PC-9 (cell line): ENCODE measurements around the gene ADAMTSL4. TPM values are rescaled to one million over a fixed set of nuclear protein-coding genes. Genes with fewer than 3 reads are reported as not detected.
"Not testable (repeated sequence)": the region's sequence is repeated elsewhere in the genome, so short reads cannot be mapped to it uniquely, and the experiment has no call there.

Source experiments
- BruUV-seq: library from RNA; stranded (reverse); fragments of 400-500 nt; replicated peaks from 2 replicates; lab custom pipeline; 2021; lab: Mats Ljungman, UMichigan
- CTCF ChIA-PET: fragments of 300-600 bp; sonication (Branson Sonifier 250); formaldehyde crosslinking; loops from one replicate; lab custom pipeline; 2022; ENCODE audit warnings: antibody characterized with exemption; lab: Charles Lee
- POLR2A ChIA-PET: fragments of 300-600 bp; sonication (Branson Sonifier 250); formaldehyde crosslinking; loops from one replicate; lab custom pipeline; 2022; ENCODE audit warnings: antibody characterized with exemption; ENCODE audit not compliant: unreplicated experiment; lab: Charles Lee
- DNase-seq, 2 experiments: peaks; one replicate each; pipeline versions ENCODE4 v3.0.0 to v3.0.0-alpha.2; 2015 to 2022; ENCODE audit warnings: mixed read lengths in 1 of 2
- H2AFZ ChIP-seq: fragments of 200-600 bp; sonication (generic); 2 replicates; pipeline ENCODE4 v1.8.1; 2017; ENCODE audit warnings: antibody characterized with exemption
- H3F3A ChIP-seq: fragments of 200-600 bp; sonication (generic); 2 replicates; pipeline ENCODE4 v1.8.1; 2017; ENCODE audit warnings: antibody characterized with exemption, mild to moderate bottlenecking, low read depth; ENCODE audit not compliant: insufficient read depth
- H3K27ac ChIP-seq: fragments of 200-600 bp; sonication (generic); 2 replicates; pipeline ENCODE4 v1.6.1; 2016; ENCODE audit warnings: mixed run types
- H3K27me3 ChIP-seq: fragments of 200-600 bp; sonication (generic); 2 replicates; pipeline ENCODE4 v1.6.1; 2016; ENCODE audit warnings: low read depth, mixed run types; ENCODE audit not compliant: insufficient read depth
- H3K36me3 ChIP-seq: fragments of 200-600 bp; sonication (generic); 2 replicates; pipeline ENCODE4 v1.6.1; 2016; ENCODE audit warnings: low read depth, mixed run types
- H3K4me1 ChIP-seq: fragments of 200-600 bp; sonication (generic); replicated peaks from 2 replicates; pipeline ENCODE4 v1.6.1; 2016; ENCODE audit warnings: mixed run types; ENCODE audit not compliant: insufficient read depth
- H3K4me2 ChIP-seq: fragments of 200-600 bp; sonication (generic); 2 replicates; pipeline ENCODE4 v1.6.1; 2017; ENCODE audit warnings: mixed run types
- H3K4me3 ChIP-seq: fragments of 200-600 bp; sonication (generic); 2 replicates; pipeline ENCODE4 v1.6.1; 2016; ENCODE audit warnings: mixed run types
- H3K79me2 ChIP-seq: fragments of 200-600 bp; sonication (generic); 2 replicates; pipeline ENCODE4 v1.6.1; 2017; ENCODE audit warnings: low read depth, mixed run types
- H3K9me2 ChIP-seq: fragments of 200-600 bp; sonication (generic); 2 replicates; pipeline ENCODE4 v1.8.1; 2017; ENCODE audit warnings: mild to moderate bottlenecking; ENCODE audit not compliant: insufficient read depth
- H3K9me3 ChIP-seq: fragments of 200-600 bp; sonication (generic); 2 replicates; pipeline ENCODE4 v1.8.1; 2016; ENCODE audit warnings: low read depth; ENCODE audit not compliant: insufficient read depth
- H4K20me1 ChIP-seq: fragments of 200-600 bp; sonication (generic); 2 replicates; pipeline ENCODE4 v1.8.1; 2017; ENCODE audit not compliant: insufficient read depth
- EZH2 ChIP-seq: fragments of 200-600 bp; sonication (generic); IDR thresholded peaks from 2 replicates; pipeline ENCODE4 v1.8.0; 2017; ENCODE audit warnings: antibody characterized with exemption, low read depth
- intact Hi-C: fragments of 100-400 bp; cut with micrococcal nuclease; formaldehyde crosslinking; loops from one replicate; pipeline ENCODE4 v1.10.0; 2022; ENCODE audit not compliant: unreplicated experiment
- total RNA-seq: library from RNA; stranded (reverse); gene quantifications from 2 replicates; pipeline ENCODE4 v1.2.3, GENCODE V29; 2021
- TF ChIP-seq, protein P1 (sequence below): fragments of 200-600 bp; sonication (generic); conservative IDR thresholded peaks from 2 replicates; pipeline ENCODE4 v1.6.1; 2017; ENCODE audit warnings: mixed run types, antibody characterized with exemption, mild to moderate bottlenecking, moderate library complexity

ADAMTSL4 gene
- total RNA-seq, 1 experiment from 2014 or later, result 67.9 TPM

GRCh38 chr1:150582371-150582770, 33.2 kb downstream of the ADAMTSL4 start:
- H3K79me2 ChIP-seq, result peaks cover 27% of the 10 kb centered on the region
- intact Hi-C loops, result no loop called here
- CTCF ChIA-PET, result no interaction called here
- no peak overlapping the region for H3K4me2 ChIP-seq
- no peaks in the 10 kb centered on the region for H3K27me3 ChIP-seq
- H3K4me1 ChIP-seq, result peaks cover 8% of the 10 kb centered on the region
- POLR2A ChIA-PET, result no interaction called here
- no TSS peak for BruUV-seq
- H3F3A ChIP-seq, result peaks cover 26% of the 10 kb centered on the region
- H2AFZ ChIP-seq, result no peak overlapping the region
- peaks cover 17% of the 10 kb centered on the region for H4K20me1 ChIP-seq
- no peaks in the 10 kb centered on the region for H3K9me2 ChIP-seq
- TF ChIP-seq EZH2, result no peak
- TF ChIP-seq, protein P1, sequence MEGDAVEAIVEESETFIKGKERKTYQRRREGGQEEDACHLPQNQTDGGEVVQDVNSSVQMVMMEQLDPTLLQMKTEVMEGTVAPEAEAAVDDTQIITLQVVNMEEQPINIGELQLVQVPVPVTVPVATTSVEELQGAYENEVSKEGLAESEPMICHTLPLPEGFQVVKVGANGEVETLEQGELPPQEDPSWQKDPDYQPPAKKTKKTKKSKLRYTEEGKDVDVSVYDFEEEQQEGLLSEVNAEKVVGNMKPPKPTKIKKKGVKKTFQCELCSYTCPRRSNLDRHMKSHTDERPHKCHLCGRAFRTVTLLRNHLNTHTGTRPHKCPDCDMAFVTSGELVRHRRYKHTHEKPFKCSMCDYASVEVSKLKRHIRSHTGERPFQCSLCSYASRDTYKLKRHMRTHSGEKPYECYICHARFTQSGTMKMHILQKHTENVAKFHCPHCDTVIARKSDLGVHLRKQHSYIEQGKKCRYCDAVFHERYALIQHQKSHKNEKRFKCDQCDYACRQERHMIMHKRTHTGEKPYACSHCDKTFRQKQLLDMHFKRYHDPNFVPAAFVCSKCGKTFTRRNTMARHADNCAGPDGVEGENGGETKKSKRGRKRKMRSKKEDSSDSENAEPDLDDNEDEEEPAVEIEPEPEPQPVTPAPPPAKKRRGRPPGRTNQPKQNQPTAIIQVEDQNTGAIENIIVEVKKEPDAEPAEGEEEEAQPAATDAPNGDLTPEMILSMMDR, result no peak
- H3K4me3 ChIP-seq, result no peak overlapping the region
- no peaks in the 10 kb centered on the region for H3K9me3 ChIP-seq
- DNase-seq, result no peak
- no peak overlapping the region for H3K27ac ChIP-seq
- H3K36me3 ChIP-seq, result peaks cover 17% of the 10 kb centered on the region

GRCh38 chr1:150596095-150596892, 47.1 kb downstream of the ADAMTSL4 start:
- TF ChIP-seq, protein P1, result no peak
- TF ChIP-seq EZH2, result no peak
- no peaks in the 10 kb centered on the region for H3K9me3 ChIP-seq
- H2AFZ ChIP-seq, result no peak overlapping the region
- H3K27me3 ChIP-seq, result no peaks in the 10 kb centered on the region
- peaks cover 6% of the 10 kb centered on the region; the same call in 1 of the 2 replicates for H3K36me3 ChIP-seq
- ChIA-PET CTCF (interaction anchor here (0.6 kb wide), 1 partner anchor 334 kb away, joined by 3 read pairs; no protein-coding TSS in a partner anchor), POLR2A (no interaction called here)
- H3K4me2 ChIP-seq, result no peak overlapping the region
- H3F3A ChIP-seq, result peaks cover 47% of the 10 kb centered on the region
- H3K4me1 ChIP-seq, result peaks cover 30% of the 10 kb centered on the region
- DNase-seq, result no peak
- peaks cover 6% of the 10 kb centered on the region; the same call in 1 of the 2 replicates for H3K79me2 ChIP-seq
- H3K27ac ChIP-seq, result 0 out of 2 replicates have a peak overlapping the region, but pooled peaks have one; percentile 17
- H3K4me3 ChIP-seq, result no peak overlapping the region
- H3K9me2 ChIP-seq, result no peaks in the 10 kb centered on the region
- no peaks in the 10 kb centered on the region for H4K20me1 ChIP-seq
- BruUV-seq, result no TSS peak
- intact Hi-C loops, result no loop called here

DNA sequence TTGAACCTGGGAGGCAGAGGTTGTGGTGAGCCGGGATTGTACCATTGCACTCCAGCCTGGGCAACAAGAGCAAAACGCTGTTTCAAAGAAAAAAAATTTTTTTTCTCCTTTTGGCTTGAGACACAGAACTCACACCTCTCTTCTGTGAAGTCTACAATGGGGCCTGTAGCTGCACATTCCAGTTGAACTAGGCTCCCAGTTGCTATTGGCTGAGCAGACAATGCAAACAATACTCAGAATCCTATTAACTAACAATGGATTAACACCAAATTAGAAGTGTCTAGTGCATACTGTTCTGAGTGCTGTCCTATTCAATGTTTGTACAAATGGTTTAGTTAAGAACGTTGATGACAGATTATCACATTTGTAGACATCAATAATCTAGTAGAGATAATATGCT, 47.8 kb downstream of the ADAMTSL4 start:
- Histone ChIP-seq H3K9me2 (no peaks in the 10 kb centered on the region), H3K27me3 (no peaks in the 10 kb centered on the region), H3K36me3 (peaks cover 6% of the 10 kb centered on the region; the same call in 1 of the 2 replicates), H3K4me1 (peaks cover 25% of the 10 kb centered on the region), H3K9me3 (no peaks in the 10 kb centered on the region), H3F3A (peaks cover 40% of the 10 kb centered on the region), H2AFZ (no peak overlapping the region), H3K79me2 (no peaks in the 10 kb centered on the region), H3K4me2 (no peak overlapping the region), H3K27ac (no peak overlapping the region), H3K4me3 (no peak overlapping the region), H4K20me1 (no peaks in the 10 kb centered on the region)
- POLR2A ChIA-PET, result no interaction called here
- TF ChIP-seq, protein P1, result no peak
- TF ChIP-seq EZH2, result no peak
- intact Hi-C loops, result no loop called here
- BruUV-seq, result no TSS peak
- DNase-seq, result no peak
- CTCF ChIA-PET, result interaction anchor here (0.6 kb wide), 1 partner anchor 335 kb away, joined by 3 read pairs; no protein-coding TSS in a partner anchor

DNA sequence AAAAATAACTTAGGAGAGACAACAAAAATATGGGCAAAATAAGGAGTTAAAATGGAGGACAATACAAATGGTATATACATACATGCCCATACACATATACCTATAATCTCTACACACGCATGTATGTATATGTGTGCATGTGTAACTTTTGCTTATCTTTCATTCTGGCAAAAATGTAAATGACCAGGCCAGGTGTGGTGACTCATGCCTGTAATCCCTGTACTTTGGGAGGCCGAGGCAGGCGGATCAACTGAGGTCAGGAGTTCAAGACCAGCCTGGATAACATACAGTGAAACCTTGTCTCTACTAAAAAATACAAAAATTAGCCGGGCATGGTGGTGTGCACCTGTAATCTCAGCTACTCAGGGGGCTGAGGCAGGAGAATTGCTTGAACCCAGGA, 49.1 kb downstream of the ADAMTSL4 start:
- H3K79me2 ChIP-seq, H3K27me3 ChIP-seq, H3K9me2 ChIP-seq, H3K36me3 ChIP-seq, BruUV-seq, H3K4me3 ChIP-seq, H4K20me1 ChIP-seq, H3K4me2 ChIP-seq, DNase-seq, H3K27ac ChIP-seq, H3K9me3 ChIP-seq, H2AFZ ChIP-seq, intact Hi-C loops, CTCF ChIA-PET: not testable (repeated sequence)
- Histone ChIP-seq H3F3A (peaks cover 35% of the 10 kb centered on the region), H3K4me1 (peaks cover 15% of the 10 kb centered on the region)
- POLR2A ChIA-PET, result interaction anchor here (0.6 kb wide), 1 partner anchor 19 kb away, joined by 8 read pairs; the partner anchor contains the start of gene MCL1
